Neutrophil (primary cell): ENCODE results near the gene BRIP1.

Experiments used
- H3K27ac ChIP-seq: fragments of 200-600 bp; sonication (generic); 2 replicates; pipeline ENCODE4 v1.5.1; 2016; ENCODE audit warnings: mild to moderate bottlenecking, moderate library complexity
- H3K27me3 ChIP-seq: fragments of 200-600 bp; sonication (generic); 2 replicates; pipeline ENCODE4 v1.6.0; 2016; ENCODE audit warnings: mild to moderate bottlenecking
- H3K36me3 ChIP-seq: fragments of 200-600 bp; sonication (generic); 2 replicates; pipeline ENCODE4 v1.5.1; 2017
- H3K4me1 ChIP-seq, 2 experiments: fragments of 200-600 bp in 1 of 2; sonication (generic) in 1 of 2; 1 replicate in 1 of 2; 2 replicates in 1 of 2; pipeline versions ENCODE4 v1.5.1 to v1.6.1; 2013 to 2016; ENCODE audit warnings: low read depth in 1 of 2, low read length in 1 of 2, mild to moderate bottlenecking in 1 of 2, moderate library complexity in 1 of 2; ENCODE audit not compliant: control insufficient read depth in 1 of 2, insufficient read depth in 1 of 2
- H3K4me3 ChIP-seq, 2 experiments: fragments of 200-600 bp in 1 of 2; sonication (generic) in 1 of 2; 1 replicate in 1 of 2; 2 replicates in 1 of 2; pipeline ENCODE4 v1.5.1; 2013 to 2016; ENCODE audit warnings: low read depth in 1 of 2, low read length in 1 of 2, mild to moderate bottlenecking in 1 of 2, moderate library complexity in 1 of 2
- H3K9me3 ChIP-seq: fragments of 200-600 bp; sonication (generic); 2 replicates; pipeline ENCODE4 v1.5.1; 2016
- CTCF ChIP-seq: fragments of 200-600 bp; sonication (generic); IDR thresholded peaks from 2 replicates; pipeline ENCODE4 v1.5.1; 2016; ENCODE audit warnings: antibody characterized with exemption

Gene BRIP1

GRCh38 chr17:61641084-61641483 is 222.2 kb downstream of the BRIP1 start:
- Histone ChIP-seq H3K27ac (no peak overlapping the region), H3K9me3 (no peaks in the 10 kb centered on the region), H3K4me1 (no peaks in the 10 kb centered on the region), H3K27me3 (peaks cover 11% of the 10 kb centered on the region), H3K36me3 (no peaks in the 10 kb centered on the region), H3K4me3 (no peak overlapping the region)
- no peak for TF ChIP-seq CTCF

- no peaks in the 10 kb centered on the region for H3K36me3 ChIP-seq
- H3K27me3 ChIP-seq = peaks cover 11% of the 10 kb centered on the region
- H3K27ac ChIP-seq = no peak overlapping the region
- H3K9me3 ChIP-seq = no peaks in the 10 kb centered on the region
- no peaks in the 10 kb centered on the region for H3K4me1 ChIP-seq
- TF ChIP-seq CTCF = no peak
- no peak overlapping the region for H3K4me3 ChIP-seq
Measured at GRCh38 chr17:61639818-61640217, 223.5 kb downstream of the BRIP1 start.

GRCh38 chr17:61638087-61638486 is 225.2 kb downstream of the BRIP1 start:
- no peaks in the 10 kb centered on the region for H3K9me3 ChIP-seq
- TF ChIP-seq CTCF = no peak

DNA sequence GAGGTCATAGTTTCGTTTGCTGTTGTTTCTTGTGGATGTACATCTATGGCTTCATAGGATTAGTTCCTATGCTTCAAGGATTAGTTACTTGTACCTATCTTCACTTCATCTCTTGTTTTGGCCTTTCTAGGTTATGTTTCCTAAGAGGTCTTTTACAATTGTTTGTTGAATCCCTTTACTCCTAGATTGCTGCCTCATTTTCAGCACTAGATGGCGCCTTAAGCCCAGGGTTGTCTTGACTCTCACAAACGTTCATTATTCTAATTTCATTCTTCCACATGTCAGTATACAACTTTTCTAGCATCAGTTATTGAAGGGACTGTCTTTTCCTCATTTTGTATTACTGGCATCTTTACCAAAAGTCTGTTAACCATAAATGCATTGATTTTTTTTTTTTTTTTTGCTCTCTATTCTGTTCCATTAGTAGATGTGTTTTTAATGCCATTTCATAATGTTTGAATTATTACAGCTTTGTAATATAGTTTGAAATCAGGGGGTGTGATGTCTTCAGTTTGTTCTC is 227.4 kb downstream of the BRIP1 start:
- TF ChIP-seq CTCF = no peak
- peaks cover 8% of the 10 kb centered on the region for H3K27me3 ChIP-seq
- H3K36me3 ChIP-seq = no peaks in the 10 kb centered on the region
- H3K27ac ChIP-seq = no peak overlapping the region
- H3K4me3 ChIP-seq = no peak overlapping the region
- no peaks in the 10 kb centered on the region for H3K9me3 ChIP-seq
- H3K4me1 ChIP-seq = no peaks in the 10 kb centered on the region

More at GRCh38 chr17:61638087-61638486, 225.2 kb downstream of the BRIP1 start:
- Histone ChIP-seq H3K27me3 (peaks cover 5% of the 10 kb centered on the region), H3K4me1 (no peaks in the 10 kb centered on the region), H3K36me3 (no peaks in the 10 kb centered on the region), H3K4me3 (no peak overlapping the region), H3K27ac (no peak overlapping the region)

DNA sequence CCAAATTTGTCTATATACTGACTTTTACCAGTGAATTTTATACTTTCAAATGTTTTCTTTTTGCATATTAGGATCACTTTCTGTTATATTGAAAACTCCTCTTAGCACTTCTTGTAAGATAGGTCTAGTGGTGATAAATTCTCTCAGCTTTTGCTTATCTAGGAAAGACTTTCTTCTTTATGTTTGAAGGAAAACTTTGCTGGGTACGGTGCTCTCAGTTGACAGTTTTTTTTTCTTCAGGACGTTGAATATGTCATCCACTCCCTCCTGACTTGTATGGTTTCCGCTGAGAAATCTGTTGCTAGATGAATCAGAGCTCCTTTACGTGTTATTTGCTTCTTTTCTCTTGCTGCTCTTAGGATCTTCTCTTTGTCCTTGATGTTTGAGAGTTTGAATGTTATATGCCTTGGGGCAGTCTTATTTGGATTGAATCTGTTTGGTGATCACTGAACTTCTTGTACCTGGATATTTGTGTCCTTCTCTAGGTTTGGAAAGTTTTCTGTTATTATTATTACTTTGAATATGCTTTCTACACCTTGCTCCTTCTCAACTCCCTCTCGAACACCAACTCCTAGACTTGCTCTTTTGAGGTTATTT is 228.3 kb downstream of the BRIP1 start:
- no peak for TF ChIP-seq CTCF
- H3K36me3 ChIP-seq = no peaks in the 10 kb centered on the region
- no peaks in the 10 kb centered on the region for H3K4me1 ChIP-seq
- H3K4me3 ChIP-seq = no peak overlapping the region
- no peak overlapping the region for H3K27ac ChIP-seq
- peaks cover 14% of the 10 kb centered on the region for H3K27me3 ChIP-seq
- no peaks in the 10 kb centered on the region for H3K9me3 ChIP-seq
